Measurements from ENCODE around the gene MYO18B.

MYO18B gene

GRCh38 chr22:25939384-25939783 is 197.4 kb downstream of the MYO18B start:
- no peak overlapping the region for H3K4me3 Mint-ChIP-seq
- H3K36me3 Mint-ChIP-seq (ENCODE audit: low read depth): no peaks in the 10 kb centered on the region
- no peak overlapping the region for H3K27ac Mint-ChIP-seq
- H3K9me3 Mint-ChIP-seq: peaks cover 5% of the 10 kb centered on the region
- DNase-seq: no peak
- H3K4me1 Mint-ChIP-seq (ENCODE audit: low read depth): no peaks in the 10 kb centered on the region
- peaks cover 24% of the 10 kb centered on the region for H3K27me3 Mint-ChIP-seq

- peaks cover 5% of the 10 kb centered on the region for H3K9me3 Mint-ChIP-seq
- H3K27ac Mint-ChIP-seq: no peak overlapping the region
- no peaks in the 10 kb centered on the region for H3K36me3 Mint-ChIP-seq (ENCODE audit: low read depth)
- no peaks in the 10 kb centered on the region for H3K4me1 Mint-ChIP-seq (ENCODE audit: low read depth)
- no peak overlapping the region for H3K4me3 Mint-ChIP-seq
- no peak for DNase-seq
- peaks cover 15% of the 10 kb centered on the region for H3K27me3 Mint-ChIP-seq
These were observed 198.5 kb downstream of the MYO18B start for GRCh38 chr22:25940479-25940878.

DNA sequence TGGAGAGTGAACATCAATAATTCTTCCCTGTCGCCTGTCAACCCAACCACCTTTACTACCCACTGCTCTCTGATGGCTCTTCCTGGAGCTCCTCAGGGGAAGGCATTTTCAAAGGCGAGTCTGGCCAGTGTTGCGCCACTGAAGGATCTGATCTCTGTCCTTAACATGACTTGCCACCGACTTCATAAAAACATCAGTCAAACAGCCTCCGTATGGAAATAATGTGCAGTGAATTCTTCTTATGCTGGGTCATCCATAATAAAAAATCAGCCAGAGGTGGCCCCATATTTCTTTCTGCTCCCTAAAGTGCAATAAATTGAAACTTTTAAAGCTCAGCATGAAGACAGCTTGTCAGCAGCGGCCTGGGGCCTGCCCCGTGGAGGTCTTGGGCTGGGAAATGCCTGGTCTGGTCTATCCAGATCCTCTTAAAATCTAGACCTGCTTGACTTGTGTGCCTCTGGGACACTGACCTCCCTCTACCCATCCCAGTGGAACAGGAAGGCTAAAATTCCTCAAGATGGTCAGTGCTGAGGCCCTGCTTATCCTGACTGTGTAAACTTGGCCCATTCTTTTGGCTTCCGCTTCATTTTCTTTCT is 199.5 kb downstream of the MYO18B start:
- Mint-ChIP-seq H3K27me3 (peaks cover 10% of the 10 kb centered on the region), H3K4me1 (ENCODE audit: low read depth) (no peaks in the 10 kb centered on the region), H3K36me3 (ENCODE audit: low read depth) (no peaks in the 10 kb centered on the region), H3K9me3 (peaks cover 2% of the 10 kb centered on the region), H3K27ac (no peak overlapping the region), H3K4me3 (no peak overlapping the region)
- no peak for DNase-seq

- H3K27ac Mint-ChIP-seq: no peak overlapping the region
These were observed 200.3 kb downstream of the MYO18B start for GRCh38 chr22:25942115-25942855.

DNA sequence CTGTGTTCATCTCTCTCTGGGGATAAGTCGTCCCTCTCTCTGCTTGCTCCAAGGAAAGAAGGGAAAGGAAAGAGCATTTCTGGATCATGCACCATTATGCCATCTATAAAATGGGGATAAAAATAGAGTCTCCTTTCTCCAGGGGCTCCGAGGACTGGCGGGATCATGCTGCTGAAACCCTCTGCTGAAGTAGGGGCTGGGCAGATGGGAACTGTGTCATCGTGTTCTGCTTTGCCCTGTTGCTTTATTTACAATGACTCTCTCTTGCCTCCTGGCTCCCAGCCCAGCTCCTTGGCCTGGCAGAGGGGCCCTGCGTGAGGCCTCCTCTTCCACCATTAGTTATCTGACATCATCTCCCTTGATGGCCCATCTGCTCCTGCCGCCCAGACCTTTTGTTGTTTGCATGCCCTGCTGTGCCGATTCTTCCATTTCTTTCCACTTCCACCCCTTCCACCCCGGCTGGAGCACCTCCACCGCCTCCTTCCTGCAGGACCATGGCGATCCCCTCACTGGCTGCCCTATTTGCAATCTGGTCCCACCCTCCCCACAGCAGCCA is 200.9 kb downstream of the MYO18B start:
- no peak overlapping the region for H3K4me3 Mint-ChIP-seq
- H3K27me3 Mint-ChIP-seq: peaks cover 11% of the 10 kb centered on the region
- no peak overlapping the region for H3K27ac Mint-ChIP-seq
- no peaks in the 10 kb centered on the region for H3K4me1 Mint-ChIP-seq (ENCODE audit: low read depth)
- H3K36me3 Mint-ChIP-seq (ENCODE audit: low read depth): no peaks in the 10 kb centered on the region
- no peak for DNase-seq
- peaks cover 2% of the 10 kb centered on the region for H3K9me3 Mint-ChIP-seq

More at GRCh38 chr22:25942115-25942855, 200.3 kb downstream of the MYO18B start:
- H3K36me3 Mint-ChIP-seq (ENCODE audit: low read depth): no peaks in the 10 kb centered on the region
- H3K9me3 Mint-ChIP-seq: peaks cover 2% of the 10 kb centered on the region
- H3K4me1 Mint-ChIP-seq (ENCODE audit: low read depth): no peaks in the 10 kb centered on the region
- no peak for DNase-seq
- no peak overlapping the region for H3K4me3 Mint-ChIP-seq
- peaks cover 10% of the 10 kb centered on the region for H3K27me3 Mint-ChIP-seq

DNA sequence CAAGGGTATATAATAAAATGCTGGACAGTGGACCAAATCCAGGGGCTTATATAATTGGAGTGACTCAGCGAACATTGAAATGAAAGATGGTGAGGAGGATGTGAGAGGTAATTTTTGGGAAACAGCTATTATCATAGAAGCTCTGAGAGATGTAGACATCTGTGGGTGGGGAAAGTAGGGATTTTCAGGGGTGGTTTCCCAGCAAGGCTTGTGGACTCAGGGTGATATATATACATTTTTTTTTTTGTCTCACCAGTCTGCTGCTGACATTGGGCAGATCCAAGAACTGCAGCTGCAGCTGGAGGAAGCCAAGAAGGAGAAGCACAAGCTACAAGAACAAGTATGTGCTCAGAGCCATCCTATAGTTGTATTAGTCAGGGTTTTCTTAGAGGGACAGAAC is 208.1 kb downstream of the MYO18B start:
- H3K4me1 Mint-ChIP-seq (ENCODE audit: low read depth): no peaks in the 10 kb centered on the region
- no peak overlapping the region for H3K4me3 Mint-ChIP-seq
- no peak for DNase-seq
- no peaks in the 10 kb centered on the region for H3K36me3 Mint-ChIP-seq (ENCODE audit: low read depth)
- H3K27me3 Mint-ChIP-seq: peaks cover 10% of the 10 kb centered on the region
- no peak overlapping the region for H3K27ac Mint-ChIP-seq
- no peaks in the 10 kb centered on the region for H3K9me3 Mint-ChIP-seq

DNA sequence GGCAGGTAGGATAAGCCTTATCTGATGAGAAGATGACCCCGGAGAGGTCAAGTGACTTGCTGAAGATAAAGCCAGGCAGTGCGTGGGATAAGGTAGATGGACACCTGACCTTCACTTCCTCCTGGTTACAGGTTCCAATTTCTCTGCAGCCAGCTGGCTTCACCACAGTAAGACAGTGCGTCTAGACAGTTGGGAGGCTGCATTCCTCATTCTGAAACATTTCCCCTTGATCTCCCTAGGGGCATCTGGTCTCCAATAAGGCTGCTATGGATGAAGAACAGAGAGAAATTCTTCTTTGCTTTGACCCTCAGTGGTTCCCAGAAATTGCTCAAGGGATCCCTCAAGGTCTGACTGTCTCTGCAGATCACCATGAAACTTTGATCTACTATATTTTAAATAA is 211.3 kb downstream of the MYO18B start:
- Mint-ChIP-seq H3K27ac (no peak overlapping the region), H3K27me3 (peaks cover 7% of the 10 kb centered on the region), H3K9me3 (no peaks in the 10 kb centered on the region), H3K4me1 (ENCODE audit: low read depth) (no peaks in the 10 kb centered on the region), H3K36me3 (ENCODE audit: low read depth) (no peaks in the 10 kb centered on the region), H3K4me3 (no peak overlapping the region)
- DNase-seq: no peak

DNA sequence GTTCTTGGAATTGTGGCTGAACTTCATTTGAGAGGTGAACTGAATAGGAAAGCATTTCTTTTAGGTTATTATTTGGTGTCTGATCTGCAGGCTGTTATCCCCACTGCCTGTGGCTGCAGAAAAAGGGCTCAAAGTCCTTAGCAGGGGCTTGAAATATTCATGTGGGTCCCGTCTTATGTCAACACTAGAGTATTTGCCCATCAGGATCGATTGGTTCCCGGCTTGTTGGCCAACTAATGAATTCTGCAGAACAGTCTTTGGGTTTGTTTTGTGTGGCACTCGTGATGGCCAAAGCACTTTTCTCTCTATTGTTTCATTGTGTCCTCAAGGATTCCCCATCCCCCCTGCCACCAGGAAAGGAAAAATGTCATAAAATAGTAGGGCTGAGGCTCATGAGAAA is 211.9 kb downstream of the MYO18B start:
- H3K36me3 Mint-ChIP-seq (ENCODE audit: low read depth): no peaks in the 10 kb centered on the region
- H3K27me3 Mint-ChIP-seq: peaks cover 3% of the 10 kb centered on the region
- no peaks in the 10 kb centered on the region for H3K4me1 Mint-ChIP-seq (ENCODE audit: low read depth)
- DNase-seq: no peak
- H3K9me3 Mint-ChIP-seq: no peaks in the 10 kb centered on the region
- H3K27ac Mint-ChIP-seq: no peak overlapping the region
- no peak overlapping the region for H3K4me3 Mint-ChIP-seq

DNA sequence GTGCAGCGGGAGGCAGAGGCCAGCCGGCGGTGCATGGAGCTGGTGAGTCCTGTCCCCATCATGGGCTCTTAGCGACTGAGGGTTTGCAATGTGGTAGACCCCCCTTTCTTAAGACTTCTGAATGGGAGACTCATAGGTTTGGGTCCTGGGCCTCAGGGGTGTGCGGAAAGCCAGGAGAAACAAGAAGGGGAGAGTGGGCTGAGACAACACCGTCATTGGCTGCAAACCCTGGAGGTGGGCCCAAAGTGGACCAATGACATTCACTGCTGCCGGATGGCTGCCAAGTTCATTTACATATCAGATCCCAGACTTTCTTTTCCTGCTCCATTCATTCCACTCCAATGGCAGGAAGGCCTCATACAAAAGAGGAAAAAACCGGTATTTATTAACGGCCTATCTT is 213.3 kb downstream of the MYO18B start:
- Mint-ChIP-seq H3K27me3 (no peaks in the 10 kb centered on the region), H3K4me1 (ENCODE audit: low read depth) (no peaks in the 10 kb centered on the region), H3K9me3 (no peaks in the 10 kb centered on the region), H3K27ac (no peak overlapping the region), H3K36me3 (ENCODE audit: low read depth) (no peaks in the 10 kb centered on the region), H3K4me3 (no peak overlapping the region)
- no peak for DNase-seq

DNA sequence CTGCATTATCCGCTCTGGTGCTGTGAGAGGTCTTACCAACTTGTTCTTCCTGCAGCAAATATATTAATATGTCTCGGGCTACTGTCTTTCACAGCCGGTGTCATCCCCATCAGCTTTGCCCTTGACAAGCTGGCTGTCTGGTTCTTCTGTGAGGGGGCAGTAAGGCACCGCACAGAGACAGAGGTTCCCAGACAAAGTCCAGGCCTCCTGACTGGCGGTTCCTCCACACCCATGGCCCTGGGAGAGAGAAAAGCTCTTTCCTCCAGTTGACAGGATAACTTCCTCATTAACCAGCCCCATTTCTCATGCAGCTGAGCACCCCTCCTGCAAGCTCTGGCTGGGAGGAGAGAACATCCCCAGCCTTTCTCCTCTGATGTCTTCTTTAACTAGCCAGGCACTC is 214.8 kb downstream of the MYO18B start:
- Mint-ChIP-seq H3K4me3 (no peak overlapping the region), H3K9me3 (no peaks in the 10 kb centered on the region), H3K27ac (no peak overlapping the region), H3K36me3 (ENCODE audit: low read depth) (no peaks in the 10 kb centered on the region), H3K27me3 (no peaks in the 10 kb centered on the region), H3K4me1 (ENCODE audit: low read depth) (no peaks in the 10 kb centered on the region)
- no peak for DNase-seq

DNA sequence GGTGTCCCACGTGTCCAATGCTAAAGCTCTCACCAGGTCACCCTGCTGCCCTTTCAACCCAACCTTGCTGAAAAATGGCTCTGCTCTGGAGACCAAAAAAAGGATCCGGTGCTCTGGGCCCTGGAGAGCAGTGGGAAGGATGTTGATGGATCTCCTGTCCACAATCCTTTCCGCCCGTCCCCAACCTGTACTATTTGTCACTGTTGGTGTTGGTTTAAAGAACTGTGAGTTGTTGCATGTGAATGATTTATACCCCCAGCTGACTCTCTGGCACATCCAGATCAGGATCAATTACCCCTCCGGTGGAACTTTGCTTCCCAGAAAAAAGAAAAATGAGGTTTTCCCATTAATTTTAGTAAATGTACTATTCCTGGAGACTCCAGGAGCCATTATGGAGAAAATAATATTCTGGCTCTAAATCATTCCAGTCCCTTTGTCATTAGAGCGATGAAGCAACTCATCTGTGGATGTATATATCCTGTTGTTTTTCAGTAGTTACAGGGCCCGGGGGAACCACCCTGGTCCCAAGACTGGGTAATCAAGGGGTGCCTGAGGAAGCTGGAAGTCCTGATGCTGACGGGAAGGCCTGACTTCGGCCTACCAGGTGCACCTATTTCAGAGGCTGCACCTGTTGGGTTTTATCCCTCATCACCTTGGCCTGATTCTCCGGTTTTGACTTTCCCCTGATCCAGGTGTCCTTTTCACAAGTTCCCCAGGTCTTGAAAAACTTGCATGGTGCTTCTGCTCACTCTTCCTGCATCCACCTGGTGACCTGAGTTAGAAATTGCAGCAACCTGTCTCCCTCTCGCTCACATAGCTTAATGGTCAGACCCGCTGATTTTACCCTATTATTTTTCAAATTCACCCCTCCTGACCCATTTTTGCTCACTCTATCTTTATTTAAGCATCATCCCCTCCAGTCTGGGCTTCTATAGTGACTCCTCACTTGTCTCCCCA is 218.1 kb downstream of the MYO18B start:
- DNase-seq: no peak
- Mint-ChIP-seq H3K4me1 (ENCODE audit: low read depth) (no peaks in the 10 kb centered on the region), H3K27me3 (peaks cover 9% of the 10 kb centered on the region), H3K9me3 (no peaks in the 10 kb centered on the region), H3K27ac (no peak overlapping the region), H3K36me3 (ENCODE audit: low read depth) (no peaks in the 10 kb centered on the region), H3K4me3 (no peak overlapping the region)

- H3K27me3 Mint-ChIP-seq: peaks cover 17% of the 10 kb centered on the region
These were observed 219.7 kb downstream of the MYO18B start for GRCh38 chr22:25961699-25962098.

DNA sequence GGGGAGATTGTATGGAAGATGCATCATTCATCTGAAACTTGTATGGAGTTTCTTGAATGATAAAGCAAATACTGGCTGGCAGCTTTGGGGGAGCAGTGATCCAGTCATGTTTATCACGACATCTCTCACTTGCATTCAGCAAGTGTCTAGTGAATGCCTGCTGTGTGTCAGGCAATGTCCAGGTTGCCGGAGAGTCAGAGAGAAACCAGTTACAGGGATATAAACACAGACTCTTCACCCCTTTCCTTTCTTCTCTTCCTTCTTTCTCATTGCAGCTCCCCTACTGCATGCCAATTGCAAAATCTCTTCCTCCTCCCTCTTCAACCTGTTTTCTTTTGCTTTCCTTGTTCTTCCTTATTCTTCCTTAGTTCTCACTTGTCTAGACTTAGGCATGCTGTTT is 220.7 kb downstream of the MYO18B start:
- no peaks in the 10 kb centered on the region for H3K36me3 Mint-ChIP-seq (ENCODE audit: low read depth)
- H3K9me3 Mint-ChIP-seq: no peaks in the 10 kb centered on the region
- H3K4me1 Mint-ChIP-seq (ENCODE audit: low read depth): peaks cover 5% of the 10 kb centered on the region
- no peak for DNase-seq
- no peak overlapping the region for H3K27ac Mint-ChIP-seq
- H3K4me3 Mint-ChIP-seq: no peak overlapping the region
- peaks cover 17% of the 10 kb centered on the region for H3K27me3 Mint-ChIP-seq

More at GRCh38 chr22:25961699-25962098, 219.7 kb downstream of the MYO18B start:
- no peak overlapping the region for H3K27ac Mint-ChIP-seq
- peaks cover 5% of the 10 kb centered on the region for H3K4me1 Mint-ChIP-seq (ENCODE audit: low read depth)
- no peaks in the 10 kb centered on the region for H3K9me3 Mint-ChIP-seq
- DNase-seq: no peak
- H3K4me3 Mint-ChIP-seq: no peak overlapping the region
- H3K36me3 Mint-ChIP-seq (ENCODE audit: low read depth): no peaks in the 10 kb centered on the region

DNA sequence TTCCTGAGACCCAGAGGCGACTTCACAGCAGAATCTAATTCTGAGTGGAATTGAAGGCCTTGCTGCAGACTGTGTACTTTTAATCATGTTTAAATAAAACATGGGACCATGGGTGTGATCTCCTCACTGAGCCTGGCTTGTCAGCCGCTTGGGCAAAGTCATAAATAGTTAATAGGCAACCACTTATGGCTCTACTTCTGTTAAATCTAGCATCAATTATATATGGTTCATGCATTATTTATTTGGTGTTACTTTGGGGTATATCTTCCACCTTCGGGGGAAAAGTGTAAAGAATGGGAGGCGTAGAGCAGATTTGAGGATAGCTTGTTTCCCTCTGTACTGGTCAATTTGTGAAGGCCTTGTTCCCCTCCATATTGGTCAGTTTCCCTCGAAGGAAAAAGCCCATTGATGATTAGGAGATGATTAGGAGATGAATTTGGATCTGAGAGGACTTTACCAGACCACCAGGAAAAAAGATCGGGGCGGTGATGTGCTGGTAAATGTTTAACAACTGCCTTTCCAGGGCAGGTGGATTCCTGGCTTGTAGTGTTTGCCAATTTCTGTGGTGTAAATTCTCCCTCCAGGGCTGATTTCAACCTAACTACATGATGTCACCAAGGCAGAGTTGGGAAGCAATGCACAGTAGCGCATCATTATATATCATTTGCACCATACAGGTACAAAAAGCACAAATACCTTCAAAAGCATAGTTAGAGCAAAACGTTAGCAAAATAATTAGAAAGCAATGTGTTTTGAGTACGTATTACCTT is 223.2 kb downstream of the MYO18B start:
- H3K27ac Mint-ChIP-seq: no peak overlapping the region
- no peak for DNase-seq
- peaks cover 5% of the 10 kb centered on the region for H3K4me1 Mint-ChIP-seq (ENCODE audit: low read depth)
- H3K36me3 Mint-ChIP-seq (ENCODE audit: low read depth): no peaks in the 10 kb centered on the region
- peaks cover 17% of the 10 kb centered on the region for H3K27me3 Mint-ChIP-seq
- no peak overlapping the region for H3K4me3 Mint-ChIP-seq
- no peaks in the 10 kb centered on the region for H3K9me3 Mint-ChIP-seq
